ENCODE data around the gene OR4C12.
"Not testable (repeated sequence)": the region's sequence is repeated elsewhere in the genome, so short reads cannot be mapped to it uniquely, and the experiment has no call there.

Gene OR4C12

DNA sequence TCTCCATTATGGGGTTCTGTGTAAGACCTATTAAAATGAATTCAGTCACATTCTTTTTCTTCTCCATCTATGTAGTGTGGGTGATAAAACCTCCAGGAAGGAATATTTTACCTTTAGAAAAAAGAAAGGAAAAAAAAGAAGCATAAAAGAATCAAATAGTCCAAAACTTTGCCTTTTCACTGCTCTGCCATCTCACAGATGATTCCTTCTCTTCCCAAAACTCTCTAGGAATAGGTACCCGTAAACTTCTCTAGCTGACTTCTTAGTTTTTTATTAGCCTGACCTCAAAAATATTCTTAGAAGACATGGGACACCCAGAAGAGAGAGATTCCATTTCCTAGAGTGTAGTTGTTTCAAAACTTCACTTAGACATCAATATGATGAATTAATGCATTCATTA is at the start of gene OR4C12:
TSS of gene OR4C12 (minus strand) at position 101 of the 400 bp plus-strand sequence. CDS start at position 67, 34 bp downstream.
- not testable (repeated sequence) for DNase-seq (ENCODE audit: low read depth in 2 of 2)

DNA sequence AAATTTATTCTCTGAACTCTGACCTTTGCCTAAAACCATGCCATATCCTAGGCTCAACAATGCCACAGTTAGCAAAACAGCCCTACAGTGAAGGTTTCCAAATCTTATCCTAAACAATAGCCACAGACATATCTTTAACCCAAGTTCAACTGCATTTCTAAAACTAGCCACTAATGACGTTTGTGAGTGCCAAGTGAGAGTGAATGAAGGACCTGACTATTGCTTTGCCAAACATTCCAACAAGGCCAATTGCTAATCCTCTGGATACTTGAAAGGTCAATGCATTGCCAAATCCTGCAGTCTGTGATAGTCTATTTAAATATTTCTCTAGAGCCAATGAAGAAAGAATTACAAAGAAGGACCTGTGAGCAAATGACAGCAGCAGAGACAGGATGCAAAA is 47.9 kb upstream of the OR4C12 start:
- no peak for DNase-seq (ENCODE audit: low read depth in 2 of 2)

- DNase-seq (ENCODE audit: low read depth in 2 of 2), result peak; percentile 3 to 6
Observed at GRCh38 chr11:49995565-49995964, 13.2 kb upstream of the OR4C12 start.

- not testable (repeated sequence) for DNase-seq (ENCODE audit: low read depth in 2 of 2)
Observed at GRCh38 chr11:49973439-49973838, 8.9 kb downstream of the OR4C12 start.

GRCh38 chr11:49952091-49952490 is 30.2 kb downstream of the OR4C12 start, which contains the start of gene OR4C13:
Gene OR4C13, plus strand, starts transcription at chr11:49952391. Its CDS starts 32 bp downstream, at chr11:49952423.
- DNase-seq (ENCODE audit: low read depth in 2 of 2), result no peak

DNA sequence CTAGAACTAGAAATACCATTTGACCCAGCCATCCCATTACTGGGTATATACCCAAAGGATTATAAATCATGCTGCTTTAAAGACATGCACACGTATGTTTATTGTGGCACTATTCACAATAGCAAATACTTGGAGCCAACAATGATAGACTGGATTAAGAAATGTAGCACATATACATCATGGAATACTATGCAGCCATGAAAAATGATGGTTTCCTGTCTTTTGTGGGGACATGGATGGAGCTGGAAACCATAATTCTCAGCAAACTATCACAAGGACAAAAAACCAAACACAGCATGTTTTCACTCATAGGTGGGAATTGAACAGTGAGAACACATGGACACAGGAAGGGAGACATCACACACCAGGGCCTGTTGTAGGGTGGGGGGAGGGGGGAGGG is 33.6 kb downstream of the OR4C12 start:
- DNase-seq (ENCODE audit: low read depth in 2 of 2), result not testable (repeated sequence)
